VCaP (cell line): ENCODE results near the gene PRDM1.

ENCODE experiments used
- H3K27ac ChIP-seq: fragments of 450-650 bp; 2 replicates; pipeline ENCODE4 v1.5.1; 2017
- CTCF ChIP-seq: fragments of 450-650 bp; conservative IDR thresholded peaks from 2 replicates; pipeline ENCODE4 v1.5.1; 2017; ENCODE audit warnings: mild to moderate bottlenecking, moderate library complexity

The PRDM1 gene

GRCh38 chr6:106059331-106059730, 26.8 kb upstream of the PRDM1 start:
- no peak for TF ChIP-seq CTCF
- no peak overlapping the region for H3K27ac ChIP-seq

GRCh38 chr6:106060167-106060566, 26.0 kb upstream of the PRDM1 start:
- no peak overlapping the region for H3K27ac ChIP-seq
- TF ChIP-seq CTCF = no peak

- no peak overlapping the region for H3K27ac ChIP-seq
- TF ChIP-seq CTCF = no peak
These were observed 22.7 kb upstream of the PRDM1 start for GRCh38 chr6:106063448-106063850.

- no peak overlapping the region for H3K27ac ChIP-seq
- no peak for TF ChIP-seq CTCF
These were observed 22.0 kb upstream of the PRDM1 start for GRCh38 chr6:106064142-106064541.

GRCh38 chr6:106064756-106065155, 21.4 kb upstream of the PRDM1 start:
- TF ChIP-seq CTCF = no peak
- no peak overlapping the region for H3K27ac ChIP-seq

GRCh38 chr6:106066989-106067388, 19.1 kb upstream of the PRDM1 start:
- no peak for TF ChIP-seq CTCF
- no peak overlapping the region for H3K27ac ChIP-seq

GRCh38 chr6:106069478-106069877, 16.7 kb upstream of the PRDM1 start:
- H3K27ac ChIP-seq = peak overlapping the region; percentile 42
- no peak for TF ChIP-seq CTCF

GRCh38 chr6:106070636-106071035, 15.5 kb upstream of the PRDM1 start:
- H3K27ac ChIP-seq = no peak overlapping the region
- TF ChIP-seq CTCF = no peak
